Measurements from ENCODE around the gene COL5A1. TPM values are rescaled to one million over a fixed set of nuclear protein-coding genes. Genes with fewer than 3 reads are reported as not detected.

The COL5A1 gene
- total and polyA plus RNA-seq, 2 experiments from 2014 or later: 2.5 to 13.1 TPM

DNA sequence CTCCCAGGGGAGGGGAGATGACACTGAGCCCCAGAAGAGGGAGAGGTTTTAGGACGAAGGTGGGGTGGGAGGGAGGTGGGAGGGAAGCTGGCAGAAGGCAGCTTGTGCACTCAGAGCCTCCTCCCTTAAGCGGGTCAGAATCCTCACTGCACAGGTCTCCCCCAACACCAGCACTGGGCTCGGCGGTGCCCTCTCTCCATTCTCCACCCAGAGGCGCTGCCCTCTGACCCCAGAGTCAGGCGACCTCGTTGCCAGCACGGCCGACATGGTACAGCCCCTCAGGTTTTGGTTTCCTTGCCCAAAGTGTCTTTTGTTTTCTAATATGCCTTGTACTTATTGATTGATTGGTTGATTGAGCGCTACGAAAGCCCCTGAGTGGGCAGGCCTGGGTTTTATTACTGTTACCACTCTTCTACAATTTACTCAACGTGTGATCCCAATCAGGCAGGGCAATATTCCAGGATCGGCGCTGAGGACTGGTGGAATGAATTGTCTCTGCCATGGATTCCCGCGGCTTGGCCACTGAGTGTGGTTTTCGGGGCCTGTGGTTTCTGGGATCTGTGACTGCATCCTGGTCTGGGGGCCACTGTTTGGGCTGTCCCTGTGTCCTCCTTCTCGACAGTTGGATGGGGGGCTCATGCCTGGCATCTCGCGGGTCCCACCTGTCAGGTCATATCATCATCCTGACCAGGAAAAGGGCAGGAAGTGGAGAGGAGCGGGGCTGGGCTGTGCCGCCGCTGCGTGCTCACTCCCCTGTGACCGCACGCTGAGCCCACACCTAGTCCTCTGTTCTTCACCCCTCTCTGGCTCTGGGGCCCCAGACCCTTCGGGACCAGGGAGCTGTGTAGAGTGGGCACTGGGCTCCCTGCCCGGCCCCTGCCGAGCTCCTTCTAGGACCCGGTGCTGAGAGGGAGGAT is 229.4 kb downstream of the COL5A1 start:
- no peaks in the 10 kb centered on the region for H3K27me3 Mint-ChIP-seq (ENCODE audit: insufficient read depth, low read depth, poor library complexity)
- no peak overlapping the region for H3K27ac Mint-ChIP-seq
- Histone ChIP-seq H3K4me2 (no peak overlapping the region), H3K4me3 (no peak overlapping the region), H3K36me3 (ENCODE audit: insufficient read depth) (no peaks in the 10 kb centered on the region), H3K9me2 (ENCODE audit: insufficient read depth) (no peaks in the 10 kb centered on the region), H4K20me1 (replicated peaks; ENCODE audit: insufficient read depth) (no peaks in the 10 kb centered on the region), H3K4me1 (ENCODE audit: insufficient read depth) (no peaks in the 10 kb centered on the region), H3K79me2 (replicated peaks; ENCODE audit: insufficient read depth) (no peaks in the 10 kb centered on the region), H3F3A (replicated peaks; ENCODE audit: low read depth) (no peaks in the 10 kb centered on the region), H3K27me3 (ENCODE audit: insufficient read depth) (no peaks in the 10 kb centered on the region), H3K27ac (ENCODE audit: low read depth) (no peak overlapping the region), H2AFZ (0 out of 2 replicates have a peak overlapping the region, but pooled peaks have one; percentile 59)
- no peaks in the 10 kb centered on the region for H3K36me3 Mint-ChIP-seq (ENCODE audit: low read depth)
- TF ChIP-seq STAT1 (IDR thresholded peaks at IDR 0.05; ENCODE audit: unreplicated experiment) (no peak), EZH2 (IDR thresholded peaks at IDR 0.05; ENCODE audit: low read depth, unreplicated experiment) (no peak), ZNF331 (CRISPR knock-in tag; IDR thresholded peaks at IDR 0.05; ENCODE audit: low read depth) (no peak), EZH2phosphoT487 (IDR thresholded peaks at IDR 0.05; ENCODE audit: unreplicated experiment) (no peak), JUNB (IDR thresholded peaks at IDR 0.05; ENCODE audit: unreplicated experiment) (no peak), CREB1 (CRISPR knock-in tag; IDR thresholded peaks at IDR 0.05; ENCODE audit: low read depth) (no peak), NANOG (IDR thresholded peaks at IDR 0.05; ENCODE audit: borderline replicate concordance) (no peak), ZNF462 (CRISPR knock-in tag; IDR thresholded peaks at IDR 0.05) (no peak), POLR2AphosphoS5 (IDR thresholded peaks at IDR 0.05; ENCODE audit: low read depth) (no peak), ZNF114 (CRISPR knock-in tag; IDR thresholded peaks at IDR 0.05) (no peak)
- TF ChIP-seq, protein P1, sequence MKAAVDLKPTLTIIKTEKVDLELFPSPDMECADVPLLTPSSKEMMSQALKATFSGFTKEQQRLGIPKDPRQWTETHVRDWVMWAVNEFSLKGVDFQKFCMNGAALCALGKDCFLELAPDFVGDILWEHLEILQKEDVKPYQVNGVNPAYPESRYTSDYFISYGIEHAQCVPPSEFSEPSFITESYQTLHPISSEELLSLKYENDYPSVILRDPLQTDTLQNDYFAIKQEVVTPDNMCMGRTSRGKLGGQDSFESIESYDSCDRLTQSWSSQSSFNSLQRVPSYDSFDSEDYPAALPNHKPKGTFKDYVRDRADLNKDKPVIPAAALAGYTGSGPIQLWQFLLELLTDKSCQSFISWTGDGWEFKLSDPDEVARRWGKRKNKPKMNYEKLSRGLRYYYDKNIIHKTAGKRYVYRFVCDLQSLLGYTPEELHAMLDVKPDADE (IDR thresholded peaks at IDR 0.05): no peak
- DNase-seq (ENCODE audit: low spot score) (no peak), ATAC-seq (no peak)
- H3K4me3 Mint-ChIP-seq: no peak overlapping the region
- no peaks in the 10 kb centered on the region for H3K4me1 Mint-ChIP-seq
- H3K9me3 Mint-ChIP-seq: no peaks in the 10 kb centered on the region

All from GM23338 (cell line).